Activated CD4-positive, alpha-beta T cell treated with anti-CD3 and anti-CD28 coated beads for 24 hours (primary cell): Measurements from ENCODE around the gene ZC3H18.
A peak's percentile ranks its signal among the peaks of the same experiment; 100 is the strongest.

Experiments
- DNase-seq, 2 donors: peaks; one replicate each; pipeline ENCODE4 v3.0.0-alpha.2; 2020; ENCODE audit warnings: low read depth in 2 of 2

The ZC3H18 gene

DNA sequence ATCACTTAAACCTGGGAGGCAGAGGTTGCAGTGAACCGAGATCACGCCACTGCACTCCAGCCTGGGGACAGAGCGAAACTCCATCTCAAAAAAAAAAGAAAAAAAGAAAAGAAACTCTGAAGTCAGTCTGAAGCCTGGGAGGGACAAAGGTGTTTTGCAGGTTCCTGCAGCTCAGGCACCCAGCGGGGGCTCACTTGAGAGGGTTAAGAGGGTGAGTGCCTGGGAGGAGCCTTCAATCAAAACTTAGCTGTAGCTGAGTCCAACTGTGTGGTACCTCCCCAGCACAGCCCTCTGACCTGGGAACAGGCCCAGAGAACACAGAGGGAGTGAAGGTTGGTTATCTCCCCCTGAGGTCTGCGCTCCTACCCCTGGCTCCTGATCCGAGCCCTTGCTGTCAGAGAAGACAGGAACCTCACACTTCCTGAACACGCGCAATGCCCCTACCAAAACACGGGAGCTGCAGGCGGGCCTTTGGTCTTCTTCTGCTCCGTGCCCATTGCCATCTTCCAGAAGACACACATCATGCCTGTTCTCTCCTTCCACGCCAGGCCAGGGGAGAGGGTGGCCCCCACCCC, 20.4 kb upstream of the ZC3H18 start:
- no peak for DNase-seq

DNA sequence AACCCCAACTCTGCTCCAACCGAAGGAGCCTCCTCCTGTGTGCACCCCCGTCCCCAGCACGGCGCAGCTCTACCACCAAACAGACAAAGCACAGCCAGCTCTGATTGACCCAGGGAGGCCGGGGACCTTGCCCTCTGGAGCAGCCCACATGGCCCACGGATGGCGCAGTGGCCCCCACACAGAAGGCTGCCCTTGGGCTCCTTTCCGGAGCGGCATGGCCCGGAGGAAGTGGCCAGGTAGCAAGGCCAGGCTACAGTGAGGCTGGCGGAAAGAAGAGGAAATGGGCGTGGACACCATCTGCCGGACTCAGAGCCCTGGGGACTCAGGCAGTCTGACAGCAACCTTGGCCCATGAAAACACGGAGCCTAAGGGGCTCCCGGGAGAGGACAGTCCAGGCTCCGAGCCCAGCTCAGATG, 19.9 kb upstream of the ZC3H18 start:
- DNase-seq, result no peak

- no peak for DNase-seq
Measured at GRCh38 chr16:88552166-88552565, 18.0 kb upstream of the ZC3H18 start.

DNA sequence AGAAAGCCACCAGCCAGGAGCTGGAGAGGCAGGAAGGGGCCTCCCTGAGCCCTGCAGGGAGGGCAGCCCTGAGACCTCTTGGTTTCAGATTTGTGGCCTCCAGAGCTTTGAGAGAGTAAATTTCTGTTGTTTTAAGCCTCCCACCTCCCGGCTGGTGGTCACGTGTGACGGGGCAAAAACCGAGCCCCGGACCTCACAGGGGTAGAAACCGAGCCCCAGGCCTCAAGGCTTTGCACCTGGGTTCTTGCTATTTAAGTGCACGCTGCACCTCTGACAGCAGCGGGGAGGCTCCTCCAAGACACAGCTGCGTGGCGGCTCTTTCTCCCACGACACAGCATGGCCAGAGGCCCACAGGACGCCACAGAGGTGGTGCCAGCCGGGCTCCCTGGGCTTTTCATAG, 17.4 kb upstream of the ZC3H18 start:
- no peak for DNase-seq

- DNase-seq, result no peak
Measured at GRCh38 chr16:88553739-88554138, 16.5 kb upstream of the ZC3H18 start.

DNA sequence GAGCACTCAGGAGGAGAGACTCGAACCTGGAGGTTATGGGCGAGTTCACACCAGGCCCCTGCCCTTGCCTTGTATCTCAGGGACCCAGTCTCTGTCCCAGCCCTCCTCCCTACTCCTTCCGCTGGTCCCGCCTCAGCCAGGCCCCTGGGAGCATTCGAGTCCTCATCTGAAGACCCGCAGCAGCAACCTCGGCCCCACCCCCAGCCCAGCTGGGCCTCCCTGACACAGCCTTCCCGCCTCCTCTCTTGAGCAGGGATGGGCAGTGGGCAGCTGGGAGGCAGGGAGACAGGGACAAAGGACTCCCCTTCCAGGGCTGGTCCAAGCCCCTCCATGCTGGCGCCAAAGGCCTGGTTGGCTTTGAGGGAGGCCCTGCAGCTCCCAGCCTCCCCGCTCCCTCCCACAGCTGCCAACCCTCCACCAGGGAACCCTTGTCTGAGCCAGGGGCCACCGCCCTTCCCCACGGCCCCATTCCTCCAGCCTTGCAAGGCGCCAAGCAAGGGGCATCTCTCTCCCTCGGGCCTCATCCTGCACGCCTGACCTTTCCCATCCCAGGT, 15.4 kb upstream of the ZC3H18 start:
- DNase-seq, result no peak

- DNase-seq, result no peak
Measured at GRCh38 chr16:88556294-88556988, 13.8 kb upstream of the ZC3H18 start.

DNA sequence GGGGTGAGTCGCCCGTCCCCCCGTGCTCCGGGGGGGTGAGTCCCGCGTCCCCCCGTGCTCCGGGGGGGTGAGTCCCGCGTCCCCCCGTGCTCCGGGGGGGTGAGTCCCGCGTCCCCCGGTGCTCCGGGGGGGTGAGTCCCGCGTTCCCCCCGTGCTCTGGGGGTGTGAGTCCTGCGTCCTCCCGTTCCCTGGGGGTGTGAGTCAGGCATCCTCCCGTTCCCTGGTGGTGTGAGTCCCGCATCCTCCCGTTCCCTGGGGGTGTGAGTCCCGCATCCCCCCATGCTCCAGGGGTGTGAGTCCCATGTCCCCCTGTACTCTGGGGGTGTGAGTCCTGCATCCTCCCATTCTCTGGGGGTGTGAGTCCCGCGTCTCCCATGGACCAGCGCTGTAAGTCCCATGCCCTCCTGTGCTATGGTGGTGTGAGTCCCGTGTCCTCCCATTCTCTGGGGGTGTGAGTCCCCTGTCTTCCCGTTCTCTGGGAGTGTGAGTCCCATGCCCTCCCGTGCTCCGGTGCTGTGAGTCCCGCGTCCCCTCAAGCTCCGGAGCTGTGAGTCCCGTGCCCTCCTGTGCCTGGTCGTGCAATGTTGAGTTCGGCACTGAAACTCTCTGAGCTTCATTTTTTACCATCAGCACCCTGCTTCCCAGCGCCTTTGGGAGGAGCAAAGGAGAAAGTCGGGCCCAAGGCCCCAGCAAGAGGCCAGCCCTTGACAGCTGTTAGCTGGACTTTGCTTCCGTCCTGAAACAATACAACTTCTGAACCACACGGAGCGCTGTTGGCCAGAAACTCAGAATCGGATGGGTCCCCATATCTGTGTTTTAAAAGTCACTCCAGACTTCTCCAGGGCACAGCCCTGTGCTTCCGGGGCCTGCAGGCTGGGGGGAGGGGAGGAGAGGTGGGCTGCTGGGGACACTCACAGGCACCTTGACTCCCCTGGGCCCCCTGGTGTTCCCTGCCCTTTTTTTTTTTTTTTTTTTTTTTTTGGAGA, 11.5 kb upstream of the ZC3H18 start:
- no peak for DNase-seq

- no peak for DNase-seq
Measured at GRCh38 chr16:88560714-88561484, 9.3 kb upstream of the ZC3H18 start.

- peak in 1 of 2 donors; percentile 26 for DNase-seq
Measured at GRCh38 chr16:88561485-88562359, 8.5 kb upstream of the ZC3H18 start.

DNA sequence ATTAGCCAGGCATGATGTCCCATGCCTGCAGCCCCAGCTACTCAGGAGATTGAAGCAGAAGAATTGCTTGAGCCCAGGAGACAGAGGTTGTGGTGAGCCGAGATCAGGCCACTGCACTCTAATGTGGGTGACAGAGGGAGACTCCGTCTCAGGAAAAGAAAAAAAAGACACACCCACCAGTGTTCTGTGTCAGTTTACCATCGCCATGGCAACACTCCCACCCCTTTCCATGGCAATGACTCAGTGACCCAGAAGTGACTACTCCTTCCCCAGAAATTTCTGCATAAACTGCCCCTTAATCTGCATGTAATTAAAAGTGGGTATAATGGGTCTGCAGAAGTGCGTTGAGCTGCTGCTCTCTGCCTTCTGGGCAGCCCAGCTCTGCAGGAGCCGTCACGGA, 4.0 kb upstream of the ZC3H18 start:
- peak; percentile 58 to 80 for DNase-seq

GRCh38 chr16:88568710-88569613, 1.2 kb upstream of the ZC3H18 start:
- no peak for DNase-seq

- DNase-seq, result no peak
Measured at GRCh38 chr16:88569614-88569984, 604 bp upstream of the ZC3H18 start.

DNA sequence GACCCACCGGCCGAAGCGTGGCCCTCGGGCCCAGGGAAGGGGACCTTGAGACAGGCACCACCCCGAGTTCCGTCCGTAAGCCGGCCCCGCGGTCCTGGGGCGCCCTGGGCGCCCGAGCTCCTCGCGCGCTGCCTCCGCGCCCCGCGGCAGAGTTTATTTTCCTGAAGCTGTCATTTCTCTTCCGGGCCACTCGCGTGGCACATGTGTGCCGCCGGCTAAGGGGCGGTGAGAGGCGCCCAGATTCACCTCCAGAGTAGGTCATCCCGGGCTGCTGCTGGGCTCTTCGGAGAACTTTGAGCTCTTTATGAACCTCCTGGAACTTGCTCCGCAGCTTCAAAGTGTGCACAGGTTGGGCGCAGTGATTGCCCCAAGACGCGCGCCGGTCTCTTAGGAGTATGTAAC, 489 bp downstream of the ZC3H18 start:
- DNase-seq, result peak; percentile 16 to 27

- no peak for DNase-seq
Measured at GRCh38 chr16:88575251-88575650, 5.0 kb downstream of the ZC3H18 start.

DNA sequence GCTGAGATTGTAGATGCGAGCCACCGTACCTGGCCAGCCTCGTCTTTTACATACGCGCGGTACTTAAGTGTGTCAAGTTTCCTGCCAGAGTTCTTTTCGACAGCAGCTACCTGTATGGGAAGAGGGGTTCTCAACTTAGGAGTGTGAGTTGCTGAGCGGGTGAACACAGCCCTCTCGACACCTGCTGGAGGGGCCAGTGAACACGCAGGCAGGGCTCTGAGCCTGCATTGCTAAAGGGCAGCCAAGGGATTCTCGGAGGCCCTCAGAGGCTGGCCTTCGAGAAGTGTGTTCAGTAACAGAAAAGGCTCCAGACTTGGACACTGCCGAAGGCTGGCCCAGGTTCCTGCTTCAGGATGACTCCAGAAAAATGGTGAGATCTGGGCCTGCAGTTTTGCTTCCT, 6.1 kb downstream of the ZC3H18 start:
- no peak for DNase-seq

DNA sequence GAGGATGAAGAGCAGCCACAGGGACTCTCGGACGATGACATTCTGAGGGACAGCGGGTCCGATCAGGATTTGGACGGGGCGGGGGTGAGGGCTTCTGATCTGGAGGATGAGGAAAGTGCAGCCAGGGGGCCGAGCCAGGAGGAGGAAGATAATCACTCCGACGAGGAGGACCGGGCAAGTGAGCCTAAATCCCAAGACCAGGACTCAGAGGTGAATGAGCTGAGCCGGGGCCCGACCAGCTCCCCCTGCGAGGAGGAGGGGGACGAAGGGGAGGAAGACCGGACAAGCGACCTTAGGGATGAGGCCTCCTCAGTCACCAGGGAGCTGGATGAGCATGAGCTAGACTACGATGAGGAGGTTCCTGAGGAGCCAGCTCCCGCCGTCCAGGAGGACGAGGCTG, 7.0 kb downstream of the ZC3H18 start:
- no peak for DNase-seq

DNA sequence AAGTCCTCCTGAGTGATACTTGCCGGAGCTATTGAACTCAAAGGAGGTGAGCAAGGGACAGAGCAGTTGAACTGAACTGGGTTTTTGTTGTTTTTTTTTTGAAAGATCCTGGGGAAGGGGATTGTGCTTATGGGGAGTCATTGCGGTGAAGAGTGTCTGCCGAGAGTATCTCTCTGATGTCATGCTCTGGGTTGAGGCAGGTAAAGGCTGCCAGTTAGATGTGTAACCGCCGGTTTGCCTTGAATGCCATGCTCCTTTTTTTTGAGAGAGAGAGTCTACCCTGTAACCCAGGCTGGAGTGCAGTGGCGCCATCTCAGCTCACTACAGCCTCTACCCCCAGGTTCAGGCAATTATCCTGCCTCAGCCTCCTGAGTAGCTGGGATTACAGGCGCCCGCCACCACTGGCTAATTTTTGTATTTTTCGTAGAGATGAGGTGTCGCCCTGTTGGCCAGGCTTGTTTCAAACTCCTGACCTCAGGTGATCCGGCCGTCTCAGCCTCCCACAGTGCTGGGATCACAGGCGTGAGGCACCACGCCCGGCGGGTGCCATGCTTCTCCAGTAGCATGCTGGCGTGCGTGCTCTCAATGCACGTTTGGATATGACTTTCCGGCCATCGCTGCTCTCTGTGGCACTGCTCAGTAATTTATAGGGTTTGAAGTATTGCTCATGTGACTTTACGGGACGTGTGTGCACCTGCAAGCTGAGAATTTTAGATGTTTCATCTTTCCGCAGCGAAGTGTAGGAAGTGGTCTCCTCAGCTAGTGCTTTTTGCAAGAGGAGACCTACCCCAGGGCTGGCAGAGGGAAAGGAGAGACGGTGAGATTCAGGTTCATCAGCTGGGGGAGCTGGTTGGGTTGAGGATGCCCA, 8.5 kb downstream of the ZC3H18 start:
- DNase-seq, result no peak

DNA sequence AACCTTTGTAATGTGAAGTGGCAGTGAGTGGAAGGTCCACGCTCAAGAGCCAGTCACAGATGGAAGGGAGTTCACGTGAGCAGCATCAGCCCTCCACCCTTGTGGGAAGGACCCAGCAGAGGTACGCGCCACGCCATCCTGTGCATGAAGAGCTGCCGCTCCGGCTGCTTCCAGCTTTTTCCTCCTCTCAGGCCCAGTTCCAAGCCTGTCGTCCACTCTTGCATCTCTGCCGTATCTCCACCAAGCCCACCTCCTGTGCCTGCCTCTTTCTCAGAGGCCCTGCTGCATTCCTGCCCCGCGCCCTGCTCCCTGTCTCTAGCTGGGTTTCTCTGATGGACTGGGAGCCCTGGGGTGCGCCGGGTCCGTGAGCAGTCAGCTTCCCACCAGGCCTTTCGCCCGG, 10.2 kb downstream of the ZC3H18 start:
- DNase-seq, result no peak
